GM13976 (cell line): ENCODE data around the gene OPRL1.

Experiments
- DNase-seq: peaks from one replicate; pipeline ENCODE4 v3.0.0; 2012; ENCODE audit warnings: low spot score
- in situ Hi-C: fragments of 300-500 bp; cut with MboI; formaldehyde crosslinking; loops from one replicate; pipeline ENCODE4 v1.12.0; 2022; ENCODE audit warnings: low sequenced_read_pairs, mixed read lengths, inconsistent platforms; ENCODE audit not compliant: unreplicated experiment
- TF ChIP-seq, protein P1 (sequence below): IDR thresholded peaks from 2 replicates; pipeline ENCODE4 v1.5.1; 2012; ENCODE audit warnings: borderline replicate concordance, mild to moderate bottlenecking; ENCODE audit not compliant: insufficient read depth; ENCODE audit errors: extremely low read depth, missing control alignments, control extremely low read depth

The OPRL1 gene

DNA sequence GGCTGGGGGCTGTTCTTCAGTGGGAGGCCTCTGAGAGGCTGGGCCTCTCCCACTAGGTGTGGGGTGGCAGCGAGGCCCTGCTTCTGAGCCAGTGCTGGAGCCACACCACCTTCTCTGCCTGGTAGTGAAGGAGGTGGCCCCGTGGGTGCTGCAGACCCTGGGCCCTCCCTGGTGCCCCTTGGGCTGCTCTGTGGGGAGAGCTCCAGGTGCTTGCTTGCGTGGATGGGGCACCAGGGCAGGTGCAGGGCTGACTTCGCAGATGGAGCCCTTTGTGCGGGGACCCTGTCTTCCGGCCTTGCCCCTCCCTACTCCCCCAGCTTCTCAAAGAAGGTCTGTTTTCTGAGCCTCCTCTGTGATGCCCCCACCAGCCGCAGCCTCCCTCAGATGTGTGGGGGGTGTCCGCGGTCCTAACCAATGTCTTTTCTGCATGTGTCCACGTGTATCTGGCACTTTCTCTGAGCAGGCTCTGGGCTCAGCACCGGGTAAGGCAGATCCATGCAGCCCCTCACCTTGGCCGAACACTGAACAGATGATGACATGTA is 67.1 kb downstream of the OPRL1 start:
- in situ Hi-C loops: no loop called here
- TF ChIP-seq, protein P1, sequence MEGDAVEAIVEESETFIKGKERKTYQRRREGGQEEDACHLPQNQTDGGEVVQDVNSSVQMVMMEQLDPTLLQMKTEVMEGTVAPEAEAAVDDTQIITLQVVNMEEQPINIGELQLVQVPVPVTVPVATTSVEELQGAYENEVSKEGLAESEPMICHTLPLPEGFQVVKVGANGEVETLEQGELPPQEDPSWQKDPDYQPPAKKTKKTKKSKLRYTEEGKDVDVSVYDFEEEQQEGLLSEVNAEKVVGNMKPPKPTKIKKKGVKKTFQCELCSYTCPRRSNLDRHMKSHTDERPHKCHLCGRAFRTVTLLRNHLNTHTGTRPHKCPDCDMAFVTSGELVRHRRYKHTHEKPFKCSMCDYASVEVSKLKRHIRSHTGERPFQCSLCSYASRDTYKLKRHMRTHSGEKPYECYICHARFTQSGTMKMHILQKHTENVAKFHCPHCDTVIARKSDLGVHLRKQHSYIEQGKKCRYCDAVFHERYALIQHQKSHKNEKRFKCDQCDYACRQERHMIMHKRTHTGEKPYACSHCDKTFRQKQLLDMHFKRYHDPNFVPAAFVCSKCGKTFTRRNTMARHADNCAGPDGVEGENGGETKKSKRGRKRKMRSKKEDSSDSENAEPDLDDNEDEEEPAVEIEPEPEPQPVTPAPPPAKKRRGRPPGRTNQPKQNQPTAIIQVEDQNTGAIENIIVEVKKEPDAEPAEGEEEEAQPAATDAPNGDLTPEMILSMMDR: no peak
- no peak for DNase-seq

DNA sequence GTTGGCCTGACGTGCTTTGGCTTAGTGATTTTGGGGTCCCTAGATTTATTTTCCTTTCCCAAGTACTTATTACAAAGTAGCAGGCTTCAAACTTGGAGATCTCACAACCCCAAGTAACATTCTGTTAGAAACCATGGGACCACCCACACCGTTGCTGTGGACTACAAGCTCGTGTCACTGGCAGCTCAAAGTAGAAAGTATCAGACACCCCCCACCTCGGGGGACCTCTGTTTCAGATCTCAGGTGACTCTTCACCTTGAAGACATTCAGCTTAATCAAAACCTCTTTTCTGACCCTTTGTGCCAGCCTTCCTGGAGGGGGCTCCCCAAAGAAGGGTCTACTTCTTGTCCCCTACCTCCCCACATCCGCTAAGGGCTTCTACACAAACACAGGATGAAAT is 68.7 kb downstream of the OPRL1 start:
- DNase-seq: no peak
- TF ChIP-seq, protein P1: no peak
- in situ Hi-C loops: no loop called here

- DNase-seq: no peak
- in situ Hi-C loops: no loop called here
- TF ChIP-seq, protein P1: no peak
Measured at GRCh38 chr20:64149141-64149540, 69.3 kb downstream of the OPRL1 start.

- TF ChIP-seq, protein P1: no peak
- in situ Hi-C loops: no loop called here
- DNase-seq: no peak
Measured at GRCh38 chr20:64149809-64150560, 70.1 kb downstream of the OPRL1 start.
